Measurements from ENCODE around the gene AGA.

DNA sequence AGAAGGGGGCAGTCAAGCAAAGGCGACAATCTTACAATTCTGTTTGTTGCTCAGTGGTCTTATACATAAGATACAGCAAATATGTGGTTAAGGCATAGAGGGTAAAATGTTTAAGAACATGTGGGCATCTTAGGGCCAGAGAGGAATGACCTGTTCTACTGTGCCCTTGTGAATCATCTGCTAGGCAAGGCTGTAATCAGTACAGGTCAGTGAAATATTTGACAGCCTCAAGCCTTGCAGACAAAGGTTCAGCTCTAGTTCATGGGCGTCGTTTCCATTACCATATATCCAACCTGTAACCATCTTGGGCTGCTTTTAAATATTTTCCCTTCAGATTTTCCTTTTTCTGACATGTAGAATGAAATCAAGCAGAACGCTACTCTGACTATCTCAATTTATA lies 37.3 kb downstream of the AGA start:
- TF ChIP-seq CTCF (IDR thresholded peaks at IDR 0.05; ENCODE audit: low read length), result no peak
- no peak for TF ChIP-seq EZH2 (IDR thresholded peaks at IDR 0.05; ENCODE audit: borderline replicate concordance, low read length)
